Cardiac muscle cell (in vitro differentiated cells and primary cell): ENCODE measurements around the gene EYA3. TPM values are rescaled to one million over a fixed set of nuclear protein-coding genes. Genes with fewer than 3 reads are reported as not detected.

ENCODE experiments used
- DNase-seq, 2 donors: peaks; one replicate each; pipeline versions ENCODE4 v3.0.0 to v3.0.0-alpha.2; 2010 to 2017; ENCODE audit warnings: low read depth in 1 of 2, low spot score in 1 of 2
- H3K27ac ChIP-seq: fragments of 200-600 bp; sonication (generic); 2 replicates; pipeline ENCODE4 v1.5.1; 2016
- H3K27me3 ChIP-seq: fragments of 200-600 bp; sonication (generic); 2 replicates; pipeline ENCODE4 v1.6.0; 2016; ENCODE audit warnings: control low read depth
- H3K36me3 ChIP-seq: fragments of 200-600 bp; sonication (generic); 2 replicates; pipeline ENCODE4 v1.5.1; 2016; ENCODE audit warnings: control low read depth
- H3K4me1 ChIP-seq: fragments of 200-600 bp; sonication (generic); 2 replicates; pipeline ENCODE4 v1.8.1; 2017; ENCODE audit warnings: low read depth, mild to moderate bottlenecking, mixed run types
- H3K4me3 ChIP-seq: fragments of 200-600 bp; sonication (generic); 2 replicates; pipeline ENCODE4 v1.5.1; 2016; ENCODE audit warnings: mild to moderate bottlenecking
- H3K9me3 ChIP-seq: fragments of 200-600 bp; sonication (generic); 2 replicates; pipeline ENCODE4 v1.5.1; 2017; ENCODE audit warnings: low read depth, mild to moderate bottlenecking, control low read depth
- CTCF ChIP-seq: IDR thresholded peaks from 2 replicates; pipeline ENCODE4 v1.5.1; 2012; ENCODE audit warnings: low read depth, mild to moderate bottlenecking, low read length
- polyA plus RNA-seq: library from polyadenylated mRNA; unstranded; fragments of >200 nt; fragmentation: Nextera tagmentation; extraction: Ambion mirVana; gene quantifications from 2 replicates; pipeline ENCODE4 v1.2.1, GENCODE V29; 2016
- total RNA-seq: library from RNA; depleted of rRNA; stranded (reverse); fragments of >200 nt; gene quantifications from 2 replicates; pipeline ENCODE4 v1.2.3, GENCODE V29; 2016

EYA3 gene
- total and polyA plus RNA-seq, 2 experiments from 2014 or later = 15.6 to 21.7 TPM

DNA sequence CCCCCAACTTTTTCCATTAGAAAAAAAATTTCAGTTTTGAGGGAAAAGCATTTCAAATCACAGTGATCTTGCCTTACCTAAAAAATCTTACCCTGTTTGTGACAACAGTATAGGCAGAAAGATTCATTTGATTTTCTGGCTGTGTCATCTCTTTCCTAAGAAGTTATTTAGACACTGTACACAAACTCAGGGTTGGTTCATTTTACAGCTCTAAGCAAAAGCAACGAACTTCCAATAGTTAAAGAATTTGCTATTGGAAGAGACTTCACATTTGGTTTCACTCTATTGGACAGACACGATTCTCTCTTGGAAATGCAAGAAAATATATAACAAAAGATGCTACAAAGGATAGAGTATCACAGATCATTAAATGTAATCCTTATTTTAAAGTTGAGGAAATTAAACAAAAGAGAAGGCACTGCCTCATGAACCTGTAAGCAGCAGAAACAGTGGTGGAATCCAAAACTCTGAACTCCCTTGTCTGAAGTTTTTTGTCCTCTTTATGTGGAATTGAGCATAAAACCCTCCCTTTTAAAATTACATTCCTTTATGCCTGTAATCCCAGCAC, 20.8 kb downstream of the EYA3 start:
- Histone ChIP-seq H3K9me3 (no peaks in the 10 kb centered on the region), H3K4me3 (no peak overlapping the region), H3K4me1 (peaks cover 22% of the 10 kb centered on the region), H3K27ac (no peak overlapping the region), H3K27me3 (no peaks in the 10 kb centered on the region), H3K36me3 (no peaks in the 10 kb centered on the region)
- DNase-seq = no peak
- no peak for TF ChIP-seq CTCF

DNA sequence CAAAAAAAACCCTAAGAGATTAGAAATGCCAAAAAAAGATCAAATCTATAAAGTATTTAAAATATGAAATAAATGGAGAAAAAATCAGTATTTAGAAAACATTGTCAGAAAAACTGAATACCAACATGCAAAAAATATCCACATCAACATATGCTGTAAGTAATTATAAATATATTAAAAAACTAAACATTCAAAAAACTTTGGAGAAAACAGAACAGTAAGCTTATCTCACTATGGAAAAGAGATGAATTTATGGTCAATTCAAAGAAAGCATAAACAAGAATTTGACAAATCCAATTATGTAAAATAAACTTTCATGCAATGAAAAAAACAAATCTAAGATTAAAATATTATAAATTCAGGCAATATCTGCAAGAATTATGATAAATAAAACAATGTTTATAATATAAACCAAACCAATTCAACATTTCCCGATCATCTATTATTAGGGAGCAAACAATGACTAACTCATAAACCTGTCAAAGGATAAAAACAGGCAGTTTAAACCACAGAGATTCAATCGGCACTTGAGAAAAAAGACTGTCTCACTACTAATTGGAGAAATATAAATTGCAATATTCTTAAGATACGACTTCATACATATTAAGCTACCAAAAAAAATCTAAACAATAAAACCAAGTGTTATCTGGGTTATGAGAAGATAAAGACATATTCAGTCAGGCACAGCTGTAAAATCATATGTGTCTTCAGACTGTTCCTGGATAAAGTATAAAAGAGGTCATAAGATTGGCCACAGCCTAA, 21.8 kb downstream of the EYA3 start:
- no peaks in the 10 kb centered on the region for H3K27me3 ChIP-seq
- no peaks in the 10 kb centered on the region for H3K9me3 ChIP-seq
- H3K4me3 ChIP-seq = no peak overlapping the region
- no peak for TF ChIP-seq CTCF
- DNase-seq = no peak
- H3K27ac ChIP-seq = no peak overlapping the region
- no peaks in the 10 kb centered on the region for H3K36me3 ChIP-seq
- peaks cover 14% of the 10 kb centered on the region for H3K4me1 ChIP-seq

GRCh38 chr1:28064064-28064463, 24.3 kb downstream of the EYA3 start:
- no peak overlapping the region for H3K4me3 ChIP-seq
- no peaks in the 10 kb centered on the region for H3K27me3 ChIP-seq
- peaks cover 16% of the 10 kb centered on the region for H3K4me1 ChIP-seq
- H3K36me3 ChIP-seq = no peaks in the 10 kb centered on the region
- no peaks in the 10 kb centered on the region for H3K9me3 ChIP-seq
- DNase-seq = peak in 1 of 2 donors; percentile 52
- TF ChIP-seq CTCF = no peak
- H3K27ac ChIP-seq = no peak overlapping the region

DNA sequence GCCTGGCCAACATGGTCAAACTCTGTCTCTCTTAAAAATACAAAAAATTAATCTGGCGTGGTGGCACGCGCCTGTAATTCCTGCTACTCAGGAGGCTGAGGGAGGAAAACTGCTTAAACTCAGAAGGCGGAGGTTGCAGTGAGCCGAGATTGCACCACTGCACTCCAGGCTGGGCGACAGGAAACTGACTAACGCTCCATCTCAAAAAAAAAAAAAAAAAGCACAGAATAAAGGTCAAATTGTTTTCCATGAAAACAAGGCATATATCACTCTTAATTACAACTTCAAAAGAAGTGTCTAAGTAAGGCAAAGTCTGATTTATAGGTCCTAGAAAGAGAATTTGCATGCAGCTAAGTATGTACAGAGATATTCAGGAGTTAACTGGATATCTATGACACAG, 25.6 kb downstream of the EYA3 start:
- Histone ChIP-seq H3K27ac (no peak overlapping the region), H3K36me3 (no peaks in the 10 kb centered on the region), H3K4me1 (peaks cover 28% of the 10 kb centered on the region), H3K4me3 (no peak overlapping the region), H3K9me3 (no peaks in the 10 kb centered on the region), H3K27me3 (no peaks in the 10 kb centered on the region)
- TF ChIP-seq CTCF = no peak
- DNase-seq = peak in 1 of 2 donors; percentile 56

DNA sequence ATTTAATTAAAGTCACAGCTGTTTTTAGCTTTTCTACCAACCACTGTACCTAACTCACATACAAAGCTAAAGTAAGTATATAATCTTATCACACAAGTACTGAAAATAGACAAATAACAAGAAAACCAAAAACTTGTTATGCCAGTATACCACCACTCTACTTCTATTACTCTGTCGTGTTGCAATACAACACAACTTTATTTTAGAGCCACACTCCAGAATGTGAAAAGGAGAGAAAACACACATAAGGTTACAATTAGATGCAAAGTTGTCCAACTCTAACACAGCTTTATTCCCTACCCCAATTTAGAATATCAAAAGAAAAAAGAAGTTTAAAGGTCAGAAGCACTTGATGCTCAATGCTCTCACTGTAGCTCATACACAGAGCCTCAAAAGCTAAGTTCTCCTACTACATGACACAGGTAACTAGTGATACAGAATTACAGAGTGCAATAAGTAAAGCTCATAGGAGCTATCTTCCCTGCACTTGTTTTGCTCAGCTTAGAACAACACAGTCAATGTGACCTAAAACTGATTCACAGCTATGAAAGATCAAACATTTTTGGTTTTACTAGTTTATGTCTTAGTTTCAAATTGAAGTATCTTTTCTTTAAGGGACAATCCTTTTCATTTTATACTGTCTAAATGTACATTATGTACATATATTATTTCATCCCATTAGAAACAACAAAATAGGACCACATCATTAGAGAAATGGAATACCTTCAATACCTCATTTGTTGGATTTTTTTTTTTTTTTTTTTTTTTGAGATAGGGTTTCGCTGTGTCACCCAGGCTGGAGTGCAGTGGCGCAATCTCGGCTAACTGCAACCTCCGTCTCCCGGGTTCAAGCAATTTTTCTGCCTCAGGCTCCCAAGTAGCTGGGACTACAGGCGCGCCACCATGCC, 29.2 kb downstream of the EYA3 start:
- no peak overlapping the region for H3K4me3 ChIP-seq
- H3K36me3 ChIP-seq = no peaks in the 10 kb centered on the region
- DNase-seq = no peak
- TF ChIP-seq CTCF = no peak
- no peak overlapping the region for H3K27ac ChIP-seq
- H3K27me3 ChIP-seq = no peaks in the 10 kb centered on the region
- no peaks in the 10 kb centered on the region for H3K9me3 ChIP-seq
- H3K4me1 ChIP-seq = peaks cover 26% of the 10 kb centered on the region
